K562 (cell line): Measurements from ENCODE around the gene CCDC127. TPM values are rescaled to one million over a fixed set of nuclear protein-coding genes. Genes with fewer than 3 reads are reported as not detected.

ENCODE experiments used
- ATAC-seq: fragments of 200-7000 bp; cut with Tn5 transposase; 3 replicates; pipeline ENCODE4 v1.9.1; 2020; ENCODE audit warnings: moderate library complexity
- BruUV-seq: library from RNA; stranded (reverse); fragments of 400-500 nt; replicated peaks from 2 replicates; lab custom pipeline; 2021; lab: Mats Ljungman, UMichigan
- CTCF ChIA-PET: fragments of 300-600 bp; formaldehyde crosslinking; extraction: SDS; loops from one replicate; lab custom pipeline; 2021; ENCODE audit warnings: low intra/inter-chr PET ratio; lab: Yijun Ruan, JAX
- POLR2A ChIA-PET: fragments of 300-600, 350-650 bp; sonication (Branson Sonifier 250); formaldehyde crosslinking; extraction: SDS; loops from one replicate; lab custom pipeline; 2021; ENCODE audit warnings: antibody characterized with exemption, inconsistent platforms; lab: Yijun Ruan, JAX
- DNase-seq, 4 experiments: peaks; one replicate each; pipeline versions ENCODE4 v3.0.0 to v3.0.0-alpha.2; 2011 to 2018; ENCODE audit warnings: low spot score in 3 of 4, mixed read lengths in 3 of 4; ENCODE audit errors: extremely low read depth in 1 of 4
- FAIRE-seq: peaks from 2 replicates; lab custom pipeline; 2011; peaks lifted over from hg19 to GRCh38; lab: Jason Lieb, UNC
- H2AFZ ChIP-seq: 2 replicates; pipeline ENCODE4 v1.6.0; 2011; ENCODE audit warnings: low read depth, low read length, control low read depth, inconsistent platforms
- H3K27ac ChIP-seq: fragments of 200-600 bp; 3 replicates; pipeline ENCODE4 v1.8.0; 2011; ENCODE audit warnings: low read depth, mild to moderate bottlenecking, control low read depth, inconsistent platforms, low read length, moderate library complexity, mixed read lengths; ENCODE audit errors: extremely low read depth
- H3K27me3 ChIP-seq, 2 experiments: fragments of 300-600 bp in 1 of 2; 2 replicates in 1 of 2; 3 replicates in 1 of 2; pipeline versions ENCODE4 v1.6.0 to v1.8.0; 2011; ENCODE audit warnings: inconsistent platforms in 2 of 2, low read length in 2 of 2, mild to moderate bottlenecking in 1 of 2, mixed read lengths in 1 of 2, moderate library complexity in 1 of 2; ENCODE audit not compliant: control insufficient read depth in 2 of 2, insufficient read depth in 2 of 2
- H3K36me3 ChIP-seq: fragments of 300-600 bp; 3 replicates; pipeline ENCODE4 v1.8.0; 2011; ENCODE audit warnings: mild to moderate bottlenecking, low read length, inconsistent platforms; ENCODE audit not compliant: control insufficient read depth, insufficient read depth
- H3K4me1 ChIP-seq, 2 experiments: fragments of 200-600 bp in 1 of 2; replicated peaks in 1 of 2; 2 replicates in 1 of 2; 3 replicates in 1 of 2; pipeline versions ENCODE4 v1.5.1 to v1.8.0; 2011; ENCODE audit warnings: inconsistent platforms in 2 of 2, low read length in 2 of 2, mild to moderate bottlenecking in 1 of 2, mixed read lengths in 1 of 2, moderate library complexity in 1 of 2; ENCODE audit not compliant: control insufficient read depth in 2 of 2, insufficient read depth in 2 of 2
- H3K4me2 ChIP-seq: 2 replicates; pipeline ENCODE4 v1.6.1; 2011; ENCODE audit warnings: low read length, control low read depth, inconsistent platforms, mixed read lengths; ENCODE audit not compliant: insufficient read depth
- H3K4me3 ChIP-seq: fragments of 200-600 bp; sonication (generic), shearing (Covaris generic); 2 replicates; pipeline ENCODE4 v1.5.1; 2016; ENCODE audit warnings: control low read depth, inconsistent platforms
- H3K79me2 ChIP-seq: fragments of 200-600 bp; 3 replicates; pipeline ENCODE4 v1.8.0; 2011; ENCODE audit warnings: low read length, inconsistent platforms; ENCODE audit not compliant: control insufficient read depth, insufficient read depth
- H3K9ac ChIP-seq, 2 experiments: 2 replicates each; pipeline versions ENCODE4 v1.6.0 to v1.6.1; 2011; ENCODE audit warnings: low read depth in 2 of 2, low read length in 2 of 2, control low read depth in 1 of 2, inconsistent platforms in 1 of 2, mild to moderate bottlenecking in 1 of 2, mixed read lengths in 1 of 2; ENCODE audit not compliant: insufficient read depth in 1 of 2
- H3K9me1 ChIP-seq: one replicate; pipeline ENCODE4 v1.6.0; 2011; ENCODE audit warnings: inconsistent platforms, mild to moderate bottlenecking, low read length, moderate library complexity; ENCODE audit not compliant: control insufficient read depth, insufficient read depth
- H3K9me3 ChIP-seq: replicated peaks from 2 replicates; pipeline ENCODE4 v1.5.1; 2011; ENCODE audit warnings: low read depth, low read length, inconsistent platforms; ENCODE audit not compliant: control insufficient read depth, insufficient read depth
- H4K20me1 ChIP-seq: replicated peaks from 2 replicates; pipeline ENCODE4 v1.6.1; 2011; ENCODE audit warnings: low read length, inconsistent platforms, mixed read lengths; ENCODE audit not compliant: control insufficient read depth, insufficient read depth
- BCOR ChIP-seq: fragments of 450-650 bp; IDR thresholded peaks from 2 replicates; pipeline ENCODE4 v1.6.1; 2016
- BHLHE40 ChIP-seq: IDR thresholded peaks from 2 replicates; pipeline ENCODE4 v1.6.1; 2011; ENCODE audit warnings: low read length, improper control_type of control experiment
- CHAMP1 ChIP-seq: fragments of 450-650 bp; IDR thresholded peaks from 2 replicates; pipeline ENCODE4 v1.6.1; 2016; ENCODE audit warnings: mild to moderate bottlenecking
- ELK1 ChIP-seq: sonication (generic); formaldehyde crosslinking; IDR thresholded peaks from 2 replicates; pipeline ENCODE4 v1.8.1; 2022; ENCODE audit warnings: missing genetic modification reagents
- FIP1L1 ChIP-seq: fragments of 200-400 bp; formaldehyde crosslinking; IDR thresholded peaks from 2 replicates; pipeline ENCODE4 v1.6.1; 2018; ENCODE audit warnings: mild to moderate bottlenecking, low read depth, low read length; ENCODE audit not compliant: poor library complexity, severe bottlenecking
- GABPB2 ChIP-seq: fragments of 250-450 bp; sonication (Bioruptor Pico); conservative IDR thresholded peaks from 2 replicates; pipeline ENCODE4 v1.5.1; 2021; ENCODE audit warnings: mild to moderate bottlenecking
- HOXB6 ChIP-seq: fragments of 250-450 bp; sonication (Bioruptor Pico); IDR thresholded peaks from 2 replicates; pipeline ENCODE4 v1.5.1; 2022; ENCODE audit warnings: mild to moderate bottlenecking, borderline replicate concordance
- KLF10 ChIP-seq: fragments of 250-450 bp; sonication (Bioruptor Pico); IDR thresholded peaks from 2 replicates; pipeline ENCODE4 v1.6.1; 2021; ENCODE audit warnings: matching md5 sums
- MCM7 ChIP-seq, 2 experiments: fragments of 450-650 bp; IDR thresholded peaks; 2 replicates each; pipeline ENCODE4 v1.6.1; 2016 to 2018
- MEIS2 ChIP-seq: fragments of 450-650 bp; IDR thresholded peaks from 2 replicates; pipeline ENCODE4 v1.6.1; 2014; ENCODE audit warnings: mild to moderate bottlenecking; ENCODE audit not compliant: partially characterized antibody
- POLR2AphosphoS2 ChIP-seq: IDR thresholded peaks from 2 replicates; pipeline ENCODE4 v1.6.1; 2012; ENCODE audit warnings: low read length, improper control_type of control experiment
- PREB ChIP-seq: sonication (generic); formaldehyde crosslinking; IDR thresholded peaks from 2 replicates; pipeline ENCODE4 v1.8.1; 2023; ENCODE audit warnings: mild to moderate bottlenecking, missing genetic modification reagents
- RBM15 ChIP-seq: fragments of 200-400 bp; formaldehyde crosslinking; IDR thresholded peaks from 2 replicates; pipeline ENCODE4 v1.6.1; 2018; ENCODE audit warnings: mild to moderate bottlenecking, low read length, moderate library complexity; ENCODE audit not compliant: insufficient read depth
- TBL1XR1 ChIP-seq, 2 experiments: IDR thresholded peaks; 2 replicates each; pipeline ENCODE4 v1.6.1; 2012; ENCODE audit warnings: improper control_type of control experiment in 2 of 2, low read length in 2 of 2, mild to moderate bottlenecking in 1 of 2
- ZBTB1 ChIP-seq: sonication (generic); formaldehyde crosslinking; IDR thresholded peaks from 2 replicates; pipeline ENCODE4 v1.8.1; 2023; ENCODE audit warnings: missing genetic modification reagents, low read depth, mild to moderate bottlenecking, borderline replicate concordance
- ZNF384 ChIP-seq: IDR thresholded peaks from 2 replicates; pipeline ENCODE4 v1.6.1; 2012; ENCODE audit warnings: low read depth, low read length, improper control_type of control experiment
- WGBS: fragments of 100-300 bp; shearing (Covaris generic); methylation state at CpG from one replicate; pipeline ENCODE4 v1.1.6; 2016; ENCODE audit warnings: low coverage, mixed read lengths; ENCODE audit not compliant: insufficient coverage; ENCODE audit errors: missing lambda C conversion rate; 5-methylcytosine and 5-hydroxymethylcytosine counted together
- in situ Hi-C: fragments of 300-500 bp; cut with MboI; formaldehyde crosslinking; loops from 4 replicates; pipeline ENCODE4 v1.15.0; 2018; ENCODE audit warnings: inconsistent platforms, mixed read lengths
- intact Hi-C: fragments of 100-400 bp; cut with micrococcal nuclease; formaldehyde crosslinking; loops from 2 replicates; pipeline ENCODE4 v1.14.2; 2022
- polyA plus RNA-seq, 8 experiments: library from polyadenylated mRNA; depleted of rRNA in 4 of 8; stranded (reverse) in 5 of 8; unstranded in 3 of 8; fragments of >200 nt; fragmentation: Nextera tagmentation in 2 of 8; fragmentation: Illumina TruSeq in 1 of 8; extraction: Ambion mirVana in 2 of 8; extraction: Trizol in 1 of 8; gene quantifications; 2 replicates each; pipeline versions ENCODE4 v1.2.1 to v1.2.3, GENCODE V29; 2011 to 2014; ENCODE audit warnings: inconsistent platforms in 1 of 8, missing spikeins in 1 of 8
- total RNA-seq, 7 experiments: library from RNA; depleted of rRNA in 6 of 7; stranded (reverse); fragments of >200 nt in 6 of 7; fragmentation: Illumina TruSeq in 2 of 7; extraction: Trizol in 2 of 7; gene quantifications; 2 replicates each; pipeline versions ENCODE4 v1.2.1 to v1.2.3, GENCODE V29; 2011 to 2021; ENCODE audit warnings: low replicate concordance in 1 of 7

The CCDC127 gene
- total and polyA plus RNA-seq, 9 of the 15 experiments (the other 6 are each of a cell fraction or from before 2014, with no cell fraction given) = 2.7 to 4.5 (median 4.1) TPM

- DNase-seq (no peak), FAIRE-seq (no peak), ATAC-seq (no peak)
- Histone ChIP-seq H2AFZ (no peak overlapping the region), H3K27me3 (peaks cover 30 to 67% of the 10 kb centered on the region in 2 experiments), H3K4me3 (no peak overlapping the region), H3K9me1 (no peaks in the 10 kb centered on the region), H3K9me3 (no peaks in the 10 kb centered on the region), H3K4me2 (no peak overlapping the region), H3K9ac (no peak overlapping the region), H4K20me1 (no peaks in the 10 kb centered on the region; the same call in 1 of the 2 replicates), H3K4me1 (peaks cover 0 to 9% of the 10 kb centered on the region in 2 experiments; a peak in 1 of 5 replicates), H3K36me3 (no peaks in the 10 kb centered on the region), H3K27ac (no peak overlapping the region), H3K79me2 (no peaks in the 10 kb centered on the region)
- ChIA-PET POLR2A (no interaction called here), CTCF (no interaction called here)
- in situ Hi-C loops = no loop called here
- intact Hi-C loops = no loop called here
- WGBS = 0% methylated on average over 7 of the region's 7 CpGs
- BruUV-seq = no TSS peak
- TF ChIP-seq ELK1 (CRISPR knock-in tag) = no peak
- TF ChIP-seq HOXB6 (CRISPR knock-in tag) = no peak
- TF ChIP-seq PREB (CRISPR knock-in tag) = no peak
- no peak for TF ChIP-seq MEIS2
- no peak for TF ChIP-seq TBL1XR1 (IDR thresholded peaks at IDR 0.05; ENCODE audit: low read length in 2 of 2)
- TF ChIP-seq CHAMP1 = no peak
- no peak for TF ChIP-seq GABPB2 (CRISPR knock-in tag)
- TF ChIP-seq KLF10 (CRISPR knock-in tag) = no peak
- no peak for TF ChIP-seq RBM15
- TF ChIP-seq MCM7 (IDR thresholded peaks at IDR 0.05) = no peak
- no peak for TF ChIP-seq POLR2AphosphoS2
- TF ChIP-seq ZBTB1 (CRISPR knock-in tag) = no peak
- TF ChIP-seq FIP1L1 = no peak
- no peak for TF ChIP-seq BCOR
- TF ChIP-seq ZNF384 = no peak
- TF ChIP-seq BHLHE40 = no peak
These were observed 54.7 kb downstream of the CCDC127 start for GRCh38 chr5:163338-163620.
